ENCODE data around the gene HDDC3.

GRCh38 chr15:90931828-90932659, at the start of gene HDDC3:
- no peak for TF ChIP-seq POLR2A (IDR thresholded peaks at IDR 0.05)
- TF ChIP-seq CTCF (IDR thresholded peaks at IDR 0.05): peak; percentile 87 to 93 (median 90)

Data from testis (tissue), 2 donors.